ENCODE data around the gene NPBWR2. TPM values are rescaled to one million over a fixed set of nuclear protein-coding genes. Genes with fewer than 3 reads are reported as not detected.

NPBWR2 gene
- total RNA-seq, 1 experiment from 2014 or later: not detected

- no peaks in the 10 kb centered on the region; the same call in 1 of the 2 replicates for H3K36me3 ChIP-seq
- H3K27ac ChIP-seq: no peak overlapping the region
- no peak for DNase-seq (ENCODE audit: low read depth in 1 of 2, low spot score in 2 of 2)
- H3K27me3 ChIP-seq (replicated peaks): peaks cover 44% of the 10 kb centered on the region
- H3K4me3 ChIP-seq: no peak overlapping the region
- H3K4me1 ChIP-seq (replicated peaks): peaks cover 15% of the 10 kb centered on the region
- H3K9me3 ChIP-seq (replicated peaks): peaks cover 6% of the 10 kb centered on the region
These were observed 20.6 kb downstream of the NPBWR2 start for GRCh38 chr20:64086801-64087200.

GRCh38 chr20:64084685-64085152 is 22.6 kb downstream of the NPBWR2 start:
- H3K4me3 ChIP-seq: no peak overlapping the region
- peaks cover 43% of the 10 kb centered on the region for H3K27me3 ChIP-seq (replicated peaks)
- DNase-seq (ENCODE audit: low read depth in 1 of 2, low spot score in 2 of 2): no peak
- no peaks in the 10 kb centered on the region; the same call in 1 of the 2 replicates for H3K36me3 ChIP-seq
- peaks cover 19% of the 10 kb centered on the region for H3K4me1 ChIP-seq (replicated peaks)
- H3K27ac ChIP-seq: no peak overlapping the region
- H3K9me3 ChIP-seq (replicated peaks): peaks cover 6% of the 10 kb centered on the region

- H3K4me1 ChIP-seq (replicated peaks): peaks cover 26% of the 10 kb centered on the region
- no peak within 1 kb of the TSS for H3K27ac ChIP-seq
- peaks cover 36% of the 10 kb centered on the region for H3K27me3 ChIP-seq (replicated peaks)
- H3K9me3 ChIP-seq (replicated peaks): peaks cover 6% of the 10 kb centered on the region
- no peaks in the 10 kb centered on the region; the same call in 1 of the 2 replicates for H3K36me3 ChIP-seq
- DNase-seq (ENCODE audit: low read depth in 1 of 2, low spot score in 2 of 2): no peak
- H3K4me3 ChIP-seq: peak within 1 kb of the TSS; percentile 35
These were observed 23.3 kb downstream of the NPBWR2 start, which contains the start of gene LKAAEAR1 for GRCh38 chr20:64083804-64084684. LKAAEAR1 (minus strand) TSS chr20:64084398; CDS start chr20:64084219, 179 bp downstream.

- H3K4me1 ChIP-seq (replicated peaks): peaks cover 32% of the 10 kb centered on the region
These were observed 24.0 kb downstream of the NPBWR2 start for GRCh38 chr20:64083378-64083803.

GRCh38 chr20:64082820-64083377 is 24.5 kb downstream of the NPBWR2 start:
- peak overlapping the region; percentile 35 for H3K4me3 ChIP-seq
- H3K9me3 ChIP-seq (replicated peaks): peaks cover 4% of the 10 kb centered on the region
- DNase-seq (ENCODE audit: low read depth in 1 of 2, low spot score in 2 of 2): no peak
- no peaks in the 10 kb centered on the region; the same call in 1 of the 2 replicates for H3K36me3 ChIP-seq
- peaks cover 37% of the 10 kb centered on the region for H3K4me1 ChIP-seq (replicated peaks)
- H3K27ac ChIP-seq: no peak overlapping the region
- peaks cover 36% of the 10 kb centered on the region for H3K27me3 ChIP-seq (replicated peaks)

More at GRCh38 chr20:64083378-64083803, 24.0 kb downstream of the NPBWR2 start:
- H3K27ac ChIP-seq: no peak overlapping the region
- DNase-seq (ENCODE audit: low read depth in 1 of 2, low spot score in 2 of 2): peak; percentile 59 to 80
- H3K36me3 ChIP-seq: no peaks in the 10 kb centered on the region; the same call in 1 of the 2 replicates
- H3K4me3 ChIP-seq: peak overlapping the region; percentile 35
- H3K27me3 ChIP-seq (replicated peaks): peaks cover 36% of the 10 kb centered on the region
- peaks cover 6% of the 10 kb centered on the region for H3K9me3 ChIP-seq (replicated peaks)

GRCh38 chr20:64082126-64082731 is 25.1 kb downstream of the NPBWR2 start:
- H3K4me1 ChIP-seq (replicated peaks): peaks cover 39% of the 10 kb centered on the region
- H3K27me3 ChIP-seq (replicated peaks): peaks cover 36% of the 10 kb centered on the region
- H3K9me3 ChIP-seq (replicated peaks): no peaks in the 10 kb centered on the region

GRCh38 chr20:64081624-64081964 is 25.8 kb downstream of the NPBWR2 start:
- Histone ChIP-seq H3K36me3 (no peaks in the 10 kb centered on the region; the same call in 1 of the 2 replicates), H3K27ac (no peak overlapping the region), H3K4me1 (replicated peaks) (peaks cover 39% of the 10 kb centered on the region), H3K4me3 (no peak overlapping the region), H3K27me3 (replicated peaks) (peaks cover 36% of the 10 kb centered on the region), H3K9me3 (replicated peaks) (no peaks in the 10 kb centered on the region)
- no peak for DNase-seq (ENCODE audit: low read depth in 1 of 2, low spot score in 2 of 2)

More at GRCh38 chr20:64082126-64082731, 25.1 kb downstream of the NPBWR2 start:
- H3K4me3 ChIP-seq: no peak overlapping the region
- no peak overlapping the region for H3K27ac ChIP-seq
- DNase-seq (ENCODE audit: low read depth in 1 of 2, low spot score in 2 of 2): no peak
- H3K36me3 ChIP-seq: no peaks in the 10 kb centered on the region; the same call in 1 of the 2 replicates

- H3K27me3 ChIP-seq (replicated peaks): peaks cover 30% of the 10 kb centered on the region
- no peak for DNase-seq (ENCODE audit: low read depth in 1 of 2, low spot score in 2 of 2)
- H3K9me3 ChIP-seq (replicated peaks): no peaks in the 10 kb centered on the region
- H3K4me3 ChIP-seq: no peak overlapping the region
- peaks cover 39% of the 10 kb centered on the region for H3K4me1 ChIP-seq (replicated peaks)
- no peak overlapping the region for H3K27ac ChIP-seq
- peaks cover 4% of the 10 kb centered on the region; the same call in 1 of the 2 replicates for H3K36me3 ChIP-seq
These were observed 26.3 kb downstream of the NPBWR2 start for GRCh38 chr20:64080813-64081623.

GRCh38 chr20:64080013-64080812 is 27.2 kb downstream of the NPBWR2 start, which contains the start of gene OPRL1:
OPRL1 (plus strand) TSS chr20:64080082; CDS start chr20:64092721, 12,639 bp downstream.
- H3K27ac ChIP-seq: no peak within 1 kb of the TSS
- peaks cover 39% of the 10 kb centered on the region for H3K4me1 ChIP-seq (replicated peaks)
- H3K4me3 ChIP-seq: peak within 1 kb of the TSS; percentile 60
- H3K9me3 ChIP-seq (replicated peaks): no peaks in the 10 kb centered on the region
- no peak for DNase-seq (ENCODE audit: low read depth in 1 of 2, low spot score in 2 of 2)
- peaks cover 24% of the 10 kb centered on the region for H3K27me3 ChIP-seq (replicated peaks)
- H3K36me3 ChIP-seq: peaks cover 5% of the 10 kb centered on the region; the same call in 1 of the 2 replicates

- peak; percentile 62 to 68 for DNase-seq (ENCODE audit: low read depth in 1 of 2, low spot score in 2 of 2)
- peaks cover 8% of the 10 kb centered on the region for H3K36me3 ChIP-seq
- peaks cover 16% of the 10 kb centered on the region for H3K27me3 ChIP-seq (replicated peaks)
- peaks cover 47% of the 10 kb centered on the region for H3K4me1 ChIP-seq (replicated peaks)
- H3K9me3 ChIP-seq (replicated peaks): no peaks in the 10 kb centered on the region
- H3K27ac ChIP-seq: no peak within 1 kb of the TSS
- H3K4me3 ChIP-seq: peak within 1 kb of the TSS; percentile 60
These were observed 27.9 kb downstream of the NPBWR2 start, which contains the start of gene RGS19 for GRCh38 chr20:64079273-64080012. RGS19 (minus strand) TSS chr20:64079518; CDS start chr20:64076886, 2,632 bp downstream.

- Histone ChIP-seq H3K27me3 (replicated peaks) (peaks cover 10% of the 10 kb centered on the region), H3K9me3 (replicated peaks) (no peaks in the 10 kb centered on the region), H3K36me3 (peaks cover 14% of the 10 kb centered on the region), H3K4me1 (replicated peaks) (peaks cover 48% of the 10 kb centered on the region), H3K27ac (no peak overlapping the region), H3K4me3 (peak overlapping the region; percentile 60)
- DNase-seq (ENCODE audit: low read depth in 1 of 2, low spot score in 2 of 2): no peak
These were observed 28.5 kb downstream of the NPBWR2 start for GRCh38 chr20:64078934-64079272.

Measured in SJSA1 (cell line).